Measurements from ENCODE around the gene PGBD2. TPM values are rescaled to one million over a fixed set of nuclear protein-coding genes. Genes with fewer than 3 reads are reported as not detected.
"Not testable (repeated sequence)": the region's sequence is repeated elsewhere in the genome, so short reads cannot be mapped to it uniquely, and the experiment has no call there.

The PGBD2 gene
- total RNA-seq, 1 experiment from 2014 or later = 7.5 TPM

DNA sequence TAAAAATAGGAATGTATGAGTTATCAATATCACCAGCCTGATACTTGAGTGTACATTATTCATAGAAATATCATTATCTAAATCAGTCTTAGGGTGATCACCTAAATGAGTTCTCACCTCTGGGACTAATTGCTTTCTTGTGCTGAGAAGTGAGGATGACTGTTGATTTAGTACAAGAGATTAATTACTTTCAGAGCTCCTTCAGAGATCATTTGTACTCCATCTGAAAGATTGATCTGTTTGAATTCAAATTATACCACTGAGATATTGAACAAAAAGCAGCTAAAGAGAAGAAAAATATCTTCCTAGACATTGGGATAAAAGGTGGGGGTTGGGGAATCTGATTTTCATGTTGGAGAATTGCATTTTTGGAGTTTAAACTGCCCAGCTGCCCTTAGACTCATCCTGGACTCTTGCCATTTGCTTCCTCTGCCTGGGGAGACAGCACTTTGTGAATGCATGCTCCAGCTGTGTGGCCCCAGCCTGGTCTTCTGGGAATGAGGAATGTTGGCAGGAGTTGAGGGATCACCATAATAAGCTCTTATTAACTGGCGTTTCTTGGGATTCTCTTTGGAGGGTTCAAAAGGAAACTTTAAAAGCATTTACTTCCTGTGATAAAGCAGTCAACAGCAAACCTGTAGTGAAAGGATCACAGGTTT, 19.7 kb upstream of the PGBD2 start:
- DNase-seq (ENCODE audit: extremely low read depth, low read depth) = no peak

- not testable (repeated sequence) for DNase-seq (ENCODE audit: extremely low read depth, low read depth)
Observed at GRCh38 chr1:248889914-248890243, 16.2 kb upstream of the PGBD2 start.

DNA sequence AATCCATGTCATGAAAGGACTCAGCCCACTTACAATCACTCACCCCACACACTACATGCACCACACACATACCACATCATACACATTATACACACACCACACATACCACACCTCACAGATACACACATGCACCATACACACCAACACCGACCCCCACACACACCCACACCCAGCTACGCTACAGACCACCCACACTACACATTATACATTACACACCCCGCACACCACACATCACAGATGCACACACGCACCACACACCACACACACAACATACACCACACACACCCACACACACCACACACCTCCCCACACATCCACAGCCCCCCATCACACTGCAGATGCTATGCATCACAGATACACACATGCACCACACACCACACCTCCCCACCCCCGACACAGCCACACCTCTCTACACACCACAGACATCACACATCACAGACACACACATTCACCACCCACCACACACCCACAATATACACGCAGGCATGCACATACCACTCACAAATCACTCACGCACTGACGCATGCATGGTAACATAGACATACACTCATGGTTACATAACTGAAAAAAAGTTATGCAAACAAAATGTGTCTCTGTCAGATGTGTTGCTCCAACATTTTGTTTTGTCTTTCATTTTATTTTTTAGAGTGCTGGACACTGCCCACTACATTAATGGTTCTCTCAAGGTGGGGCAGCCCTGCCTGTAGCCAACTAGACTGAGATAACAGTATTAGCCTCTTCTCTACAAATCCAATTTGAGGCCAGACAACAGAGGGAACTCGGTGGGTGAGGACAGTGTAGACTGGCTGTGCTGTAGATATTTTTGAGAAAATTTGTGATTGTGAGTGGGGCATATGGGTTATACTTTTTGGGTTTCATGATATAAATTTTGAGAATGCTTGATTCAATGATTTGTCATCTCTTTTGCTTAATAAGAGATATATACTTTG, 15.2 kb upstream of the PGBD2 start:
- no peak for DNase-seq (ENCODE audit: extremely low read depth, low read depth)

DNA sequence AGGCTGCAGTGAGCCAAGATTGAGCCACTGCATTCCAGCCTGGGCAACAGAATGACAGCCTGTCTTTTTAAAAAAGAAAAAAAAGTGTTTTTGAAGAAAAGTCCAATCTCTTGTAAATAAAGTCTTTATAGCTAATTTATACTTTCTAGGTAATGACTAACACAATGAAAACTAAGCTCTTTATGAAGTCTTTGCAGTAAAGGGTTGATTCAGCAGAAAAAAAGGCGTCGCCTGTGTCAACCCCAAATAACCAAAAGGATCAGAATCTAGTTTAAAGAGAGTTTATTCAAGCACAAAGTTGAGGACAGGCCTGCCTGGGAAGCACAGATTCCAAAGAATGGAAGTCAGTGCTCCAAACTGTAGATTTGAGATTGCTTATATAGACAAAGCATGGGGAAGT, 14.3 kb upstream of the PGBD2 start:
- no peak for DNase-seq (ENCODE audit: extremely low read depth, low read depth)

DNA sequence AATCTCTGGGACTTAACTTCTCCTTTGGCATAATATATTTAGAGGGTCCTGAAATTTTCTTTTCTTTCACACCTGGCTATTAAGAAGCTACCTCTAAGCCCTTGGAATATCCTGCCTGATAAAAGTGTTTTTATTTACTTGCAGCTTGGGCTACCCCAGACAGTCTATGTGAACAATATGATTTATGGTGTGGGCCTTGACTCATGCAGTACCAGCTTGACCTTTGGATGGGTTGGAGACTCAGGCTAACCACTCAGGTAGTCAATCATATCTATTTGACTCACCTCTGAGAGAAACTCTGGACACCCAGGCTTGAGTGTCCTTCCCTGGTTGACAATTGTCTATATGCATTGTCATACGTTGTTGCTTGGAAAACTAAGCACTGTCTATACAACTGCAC, 13.4 kb upstream of the PGBD2 start:
- DNase-seq (ENCODE audit: extremely low read depth, low read depth) = no peak

DNA sequence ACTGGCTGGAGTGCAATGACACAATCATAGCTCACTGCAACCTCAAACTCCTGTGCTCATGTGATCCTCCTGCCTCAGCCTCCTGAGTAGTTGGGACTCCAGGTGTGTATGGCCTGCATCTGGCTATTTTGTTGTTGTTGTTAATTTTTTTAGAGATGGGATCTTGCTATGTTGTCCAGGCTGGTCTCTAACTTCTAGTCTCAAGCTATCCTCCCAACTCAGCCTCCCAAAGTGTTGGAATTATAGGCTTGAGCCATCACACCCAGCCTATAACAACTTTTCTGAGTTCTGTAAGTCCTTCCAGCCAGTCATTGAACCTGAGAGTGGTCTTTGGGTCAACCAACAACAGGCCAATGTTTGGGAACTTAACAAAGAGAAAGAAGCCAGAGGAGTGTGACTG, 11.2 kb upstream of the PGBD2 start:
- DNase-seq (ENCODE audit: extremely low read depth, low read depth) = no peak

DNA sequence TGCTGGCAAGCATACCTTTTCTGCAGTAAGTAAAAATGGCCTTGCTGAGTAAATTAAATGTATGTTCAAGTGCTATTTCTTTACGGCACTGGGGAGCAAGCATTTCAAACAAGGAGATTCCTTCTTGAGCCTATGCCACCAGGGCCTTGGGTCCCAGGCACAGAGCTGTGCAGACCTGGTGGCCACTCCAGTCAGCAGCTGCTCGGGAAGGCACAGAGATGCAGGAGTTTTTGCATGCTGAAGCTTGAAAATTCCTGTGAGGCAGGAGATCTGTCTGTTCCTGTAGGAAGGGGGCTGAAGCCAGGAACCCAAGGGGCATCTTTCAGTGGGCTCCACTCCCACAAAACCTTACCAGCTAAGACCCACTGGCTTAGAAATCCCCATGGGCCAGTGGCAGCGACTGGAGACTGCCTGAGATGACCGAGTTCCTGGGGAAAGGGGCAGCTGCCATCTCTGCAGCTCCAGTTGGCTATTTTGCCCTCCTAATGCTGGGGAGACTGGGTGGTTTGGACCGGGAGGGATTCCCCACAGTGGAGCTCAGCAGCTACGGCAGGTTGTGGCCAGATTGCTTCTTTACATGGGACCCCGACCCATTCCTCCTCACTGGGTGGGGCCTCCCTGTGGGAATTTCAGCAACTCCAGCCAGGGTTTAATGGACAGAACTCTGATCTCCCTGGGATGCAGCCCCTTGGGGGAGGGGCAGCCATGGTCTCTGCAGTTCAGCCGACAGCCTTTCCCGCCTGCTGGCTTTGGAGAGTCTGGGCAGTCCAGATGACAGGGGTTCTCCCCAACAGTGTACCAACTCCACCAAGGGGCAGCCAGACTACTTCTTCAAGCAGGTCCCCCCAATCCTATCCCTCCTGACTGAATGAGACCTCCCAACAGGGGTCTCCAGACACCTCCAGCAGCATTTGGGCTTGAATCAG, 8.4 kb upstream of the PGBD2 start:
- DNase-seq (ENCODE audit: extremely low read depth, low read depth) = no peak

GRCh38 chr1:248900637-248901036, 5.4 kb upstream of the PGBD2 start:
- no peak for DNase-seq (ENCODE audit: extremely low read depth, low read depth)

DNA sequence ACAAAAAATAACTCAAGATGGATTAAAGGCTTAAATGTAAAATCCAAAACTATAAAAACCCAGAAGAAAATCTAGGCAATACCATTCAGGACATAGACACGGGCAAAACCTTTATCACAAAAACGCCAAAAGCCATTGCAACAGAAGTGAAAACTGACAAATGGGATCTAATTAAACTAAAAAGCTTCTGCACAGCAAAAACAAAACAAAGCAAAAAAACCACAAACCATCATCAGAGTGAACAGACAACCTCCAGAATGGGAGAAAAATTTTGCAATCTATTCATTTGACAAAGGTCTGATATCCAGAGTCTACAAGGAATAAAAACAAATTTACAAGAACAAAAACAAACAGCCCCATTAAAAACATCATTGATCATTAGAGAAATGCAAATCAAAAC, 4.5 kb upstream of the PGBD2 start:
- no peak for DNase-seq (ENCODE audit: extremely low read depth, low read depth)

- DNase-seq (ENCODE audit: extremely low read depth, low read depth) = no peak
Observed at GRCh38 chr1:248904437-248905216, 1.4 kb upstream of the PGBD2 start.

DNA sequence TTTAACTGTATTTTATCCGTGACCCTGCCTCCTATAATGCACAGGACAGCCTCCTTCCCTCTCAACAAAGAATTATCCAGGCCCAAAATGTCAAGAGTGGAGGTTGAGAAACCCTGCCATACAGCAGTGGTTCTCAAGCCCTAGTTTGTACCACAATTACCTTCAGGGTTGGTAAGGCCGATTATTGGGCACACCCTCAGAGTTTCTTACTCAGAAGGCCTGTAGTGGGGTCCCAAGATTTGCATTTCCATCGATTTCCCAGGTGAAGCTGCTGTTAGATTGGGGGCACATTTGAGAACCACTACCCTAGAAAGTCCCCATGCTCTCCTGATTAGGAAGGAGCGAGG, 400 bp upstream of the PGBD2 start:
- DNase-seq (ENCODE audit: extremely low read depth, low read depth) = no peak

- DNase-seq (ENCODE audit: extremely low read depth, low read depth) = no peak
Observed at GRCh38 chr1:248906753-248907661, 972 bp downstream of the PGBD2 start.

- no peak for DNase-seq (ENCODE audit: extremely low read depth, low read depth)
Observed at GRCh38 chr1:248910761-248911160, 4.7 kb downstream of the PGBD2 start.

- DNase-seq (ENCODE audit: extremely low read depth, low read depth) = no peak
Observed at GRCh38 chr1:248913933-248914332, 7.9 kb downstream of the PGBD2 start.

- DNase-seq (ENCODE audit: extremely low read depth, low read depth) = no peak
Observed at GRCh38 chr1:248914796-248915381, 8.9 kb downstream of the PGBD2 start.

- DNase-seq (ENCODE audit: extremely low read depth, low read depth) = no peak
Observed at GRCh38 chr1:248918131-248918530, 12.1 kb downstream of the PGBD2 start.

- no peak for DNase-seq (ENCODE audit: extremely low read depth, low read depth)
Observed at GRCh38 chr1:248923352-248924338, 17.6 kb downstream of the PGBD2 start.
